ENCODE results near the gene SLC24A4.

The SLC24A4 gene

DNA sequence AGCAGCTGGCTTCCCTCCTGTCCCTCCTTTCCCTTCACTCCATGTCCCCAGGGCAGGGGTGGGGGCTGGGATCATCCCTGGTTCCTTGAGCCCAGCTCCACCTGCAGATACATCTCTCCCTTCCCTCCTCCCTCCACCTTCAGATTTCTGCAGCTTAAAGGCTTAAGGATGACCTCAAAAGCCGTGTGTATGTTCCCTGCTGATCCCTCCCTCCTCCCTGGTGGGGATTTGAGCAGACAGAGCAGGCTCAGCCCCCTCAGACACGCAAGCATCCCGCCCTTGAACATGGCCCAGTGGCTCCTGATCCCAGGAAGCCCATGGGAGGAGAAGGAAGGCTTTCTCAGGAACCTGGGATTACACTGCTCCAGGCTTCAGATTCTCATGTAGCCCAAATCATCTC is 107.7 kb downstream of the SLC24A4 start:
- FAIRE-seq (no peak), DNase-seq (ENCODE audit: insufficient read length) (no peak)
- TF ChIP-seq POLR2A (IDR thresholded peaks at IDR 0.05; ENCODE audit: low read depth, low read length) = no peak
- no peak for TF ChIP-seq TAF1 (IDR thresholded peaks at IDR 0.05; ENCODE audit: borderline replicate concordance, low read depth, low read length)
- TF ChIP-seq POLR2AphosphoS5 (IDR thresholded peaks at IDR 0.05; ENCODE audit: low read depth, low read length) = no peak

GRCh38 chr14:92431199-92431725 is 108.3 kb downstream of the SLC24A4 start:
- DNase-seq (ENCODE audit: insufficient read length) (no peak), FAIRE-seq (no peak)
- no peak for TF ChIP-seq POLR2AphosphoS5 (IDR thresholded peaks at IDR 0.05; ENCODE audit: low read depth, low read length)
- no peak for TF ChIP-seq POLR2A (IDR thresholded peaks at IDR 0.05; ENCODE audit: low read depth, low read length)
- no peak for TF ChIP-seq TAF1 (IDR thresholded peaks at IDR 0.05; ENCODE audit: borderline replicate concordance, low read depth, low read length)

GRCh38 chr14:92433407-92433806 is 110.4 kb downstream of the SLC24A4 start:
- TF ChIP-seq TAF1 (IDR thresholded peaks at IDR 0.05; ENCODE audit: borderline replicate concordance, low read depth, low read length) (no peak), POLR2A (IDR thresholded peaks at IDR 0.05; ENCODE audit: low read depth, low read length) (no peak), POLR2AphosphoS5 (IDR thresholded peaks at IDR 0.05; ENCODE audit: low read depth, low read length) (no peak)
- FAIRE-seq = no peak
- DNase-seq (ENCODE audit: insufficient read length) = no peak

GRCh38 chr14:92435154-92435553 is 112.2 kb downstream of the SLC24A4 start:
- FAIRE-seq = no peak
- TF ChIP-seq POLR2A (IDR thresholded peaks at IDR 0.05; ENCODE audit: low read depth, low read length) (no peak), TAF1 (IDR thresholded peaks at IDR 0.05; ENCODE audit: borderline replicate concordance, low read depth, low read length) (no peak), POLR2AphosphoS5 (IDR thresholded peaks at IDR 0.05; ENCODE audit: low read depth, low read length) (no peak)
- DNase-seq (ENCODE audit: insufficient read length) = no peak

DNA sequence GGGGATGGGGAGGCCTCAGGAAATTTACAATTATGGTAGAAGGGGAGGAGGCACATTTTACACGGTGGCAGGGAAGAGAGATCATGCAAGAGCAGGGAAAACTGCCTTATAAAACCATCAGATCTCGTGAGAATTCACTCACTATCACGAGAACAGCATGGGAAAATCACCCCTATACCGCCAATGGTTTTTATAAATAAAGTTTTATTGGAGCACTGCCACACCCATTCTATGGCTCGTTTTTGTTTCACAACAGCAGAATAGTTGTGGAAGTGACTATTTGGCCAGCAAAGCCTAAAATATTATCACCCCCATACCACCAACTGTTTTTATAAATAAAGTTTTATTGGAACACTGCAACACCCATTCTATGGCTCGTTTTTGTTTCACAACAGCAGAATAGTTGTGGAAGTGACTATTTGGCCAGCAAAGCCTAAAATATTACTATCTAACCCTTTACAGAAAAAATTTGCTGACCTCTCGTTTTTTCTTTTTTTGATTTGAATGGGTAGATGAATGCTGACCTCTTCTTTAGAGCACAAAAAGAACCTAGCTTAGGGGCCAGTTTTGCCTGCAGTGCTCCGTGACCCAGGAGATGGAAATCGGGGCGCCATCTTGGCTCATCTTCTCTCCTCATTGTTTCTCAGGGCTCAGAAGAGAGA is 113.3 kb downstream of the SLC24A4 start:
- no peak for TF ChIP-seq POLR2A (IDR thresholded peaks at IDR 0.05; ENCODE audit: low read depth, low read length)
- TF ChIP-seq POLR2AphosphoS5 (IDR thresholded peaks at IDR 0.05; ENCODE audit: low read depth, low read length) = no peak
- no peak for TF ChIP-seq TAF1 (IDR thresholded peaks at IDR 0.05; ENCODE audit: borderline replicate concordance, low read depth, low read length)
- DNase-seq (ENCODE audit: insufficient read length) (no peak), FAIRE-seq (no peak)

DNA sequence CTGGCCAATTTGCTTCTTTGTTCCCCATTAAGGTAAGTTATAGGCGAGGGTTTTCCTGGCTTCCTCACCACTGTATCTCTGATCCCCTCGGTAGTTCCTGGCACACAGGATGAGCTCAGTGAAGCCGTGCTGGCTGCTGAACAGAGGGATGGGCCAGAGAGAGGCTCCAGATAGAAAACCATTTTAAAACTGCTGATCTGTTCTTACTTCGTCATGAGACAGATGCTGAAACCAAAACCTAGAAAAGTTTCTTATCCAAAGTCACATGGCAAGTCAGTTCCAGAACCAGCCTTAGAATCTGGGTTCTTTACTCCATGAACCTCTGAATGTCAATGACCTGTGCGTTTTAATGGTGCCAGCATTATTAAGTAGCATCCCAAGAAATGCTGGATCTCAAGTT is 114.3 kb downstream of the SLC24A4 start:
- peak; percentile 46 for FAIRE-seq
- TF ChIP-seq POLR2A (IDR thresholded peaks at IDR 0.05; ENCODE audit: low read depth, low read length) (no peak), TAF1 (IDR thresholded peaks at IDR 0.05; ENCODE audit: borderline replicate concordance, low read depth, low read length) (no peak), POLR2AphosphoS5 (IDR thresholded peaks at IDR 0.05; ENCODE audit: low read depth, low read length) (no peak)

GRCh38 chr14:92437729-92438285 is 114.8 kb downstream of the SLC24A4 start:
- DNase-seq (ENCODE audit: insufficient read length) = no peak
- no peak for TF ChIP-seq POLR2AphosphoS5 (IDR thresholded peaks at IDR 0.05; ENCODE audit: low read depth, low read length)
- no peak for TF ChIP-seq POLR2A (IDR thresholded peaks at IDR 0.05; ENCODE audit: low read depth, low read length)
- no peak for TF ChIP-seq TAF1 (IDR thresholded peaks at IDR 0.05; ENCODE audit: borderline replicate concordance, low read depth, low read length)
- FAIRE-seq = peak; percentile 85

More for the DNA sequence above, 114.3 kb downstream of the SLC24A4 start:
- DNase-seq (ENCODE audit: insufficient read length) = no peak

GRCh38 chr14:92439537-92440344 is 116.8 kb downstream of the SLC24A4 start:
- DNase-seq (ENCODE audit: insufficient read length) (no peak), FAIRE-seq (no peak)
- TF ChIP-seq POLR2AphosphoS5 (IDR thresholded peaks at IDR 0.05; ENCODE audit: low read depth, low read length) = peak; percentile 33; the same call in 1 of the 2 replicates
- no peak for TF ChIP-seq POLR2A (IDR thresholded peaks at IDR 0.05; ENCODE audit: low read depth, low read length)
- TF ChIP-seq TAF1 (IDR thresholded peaks at IDR 0.05; ENCODE audit: borderline replicate concordance, low read depth, low read length) = no peak

GRCh38 chr14:92440345-92441003 is 117.5 kb downstream of the SLC24A4 start:
- DNase-seq (ENCODE audit: insufficient read length) (no peak), FAIRE-seq (no peak)
- TF ChIP-seq POLR2A (IDR thresholded peaks at IDR 0.05; ENCODE audit: low read depth, low read length) (no peak), TAF1 (IDR thresholded peaks at IDR 0.05; ENCODE audit: borderline replicate concordance, low read depth, low read length) (no peak), POLR2AphosphoS5 (IDR thresholded peaks at IDR 0.05; ENCODE audit: low read depth, low read length) (no peak)

- DNase-seq (ENCODE audit: insufficient read length) (no peak), FAIRE-seq (no peak)
- no peak for TF ChIP-seq POLR2A (IDR thresholded peaks at IDR 0.05; ENCODE audit: low read depth, low read length)
- TF ChIP-seq POLR2AphosphoS5 (IDR thresholded peaks at IDR 0.05; ENCODE audit: low read depth, low read length) = no peak
- TF ChIP-seq TAF1 (IDR thresholded peaks at IDR 0.05; ENCODE audit: borderline replicate concordance, low read depth, low read length) = no peak
Observed at GRCh38 chr14:92441751-92442504, 119.0 kb downstream of the SLC24A4 start.

Measured in GM12892 (cell line).